HG03280 (cell line): ENCODE results near the gene NME7.
"Not testable (repeated sequence)": the region's sequence is repeated elsewhere in the genome, so short reads cannot be mapped to it uniquely, and the experiment has no call there.

Experiments
- ATAC-seq: cut with Tn5 transposase; IDR thresholded peaks from one replicate; pipeline ENCODE4 v1.9.1; 2021; ENCODE audit warnings: mild to moderate bottlenecking, moderate library complexity; ENCODE audit not compliant: unreplicated experiment

The NME7 gene

GRCh38 chr1:169133228-169133576 lies 234.4 kb downstream of the NME7 start:
- no peak for ATAC-seq

GRCh38 chr1:169132512-169133227 lies 234.9 kb downstream of the NME7 start:
- ATAC-seq, result no peak

- ATAC-seq, result no peak
Measured at GRCh38 chr1:169130683-169131082, 236.9 kb downstream of the NME7 start.

- ATAC-seq, result no peak
Measured at GRCh38 chr1:169129109-169129784, 238.3 kb downstream of the NME7 start.

GRCh38 chr1:169128562-169128961 lies 239.0 kb downstream of the NME7 start:
- no peak for ATAC-seq

- ATAC-seq, result no peak
Measured at GRCh38 chr1:169127305-169127704, 240.3 kb downstream of the NME7 start.

- ATAC-seq, result no peak
Measured at GRCh38 chr1:169126335-169126734, 241.3 kb downstream of the NME7 start.

- ATAC-seq, result not testable (repeated sequence)
Measured at GRCh38 chr1:169125597-169125996, 242.0 kb downstream of the NME7 start.

- ATAC-seq, result no peak
Measured at GRCh38 chr1:169124459-169124858, 243.1 kb downstream of the NME7 start.

- ATAC-seq, result no peak
Measured at GRCh38 chr1:169122976-169123375, 244.6 kb downstream of the NME7 start.

GRCh38 chr1:169121146-169121923 lies 246.3 kb downstream of the NME7 start:
- no peak for ATAC-seq

GRCh38 chr1:169120066-169120465 lies 247.5 kb downstream of the NME7 start:
- ATAC-seq, result no peak

- ATAC-seq, result no peak
Measured at GRCh38 chr1:169119405-169119804, 248.2 kb downstream of the NME7 start.

GRCh38 chr1:169118227-169118626 lies 249.4 kb downstream of the NME7 start:
- no peak for ATAC-seq

GRCh38 chr1:169117599-169117998 lies 250.0 kb downstream of the NME7 start:
- no peak for ATAC-seq

- ATAC-seq, result no peak
Measured at GRCh38 chr1:169117014-169117413, 250.6 kb downstream of the NME7 start.

- ATAC-seq, result peak; percentile 66
Measured at GRCh38 chr1:169115891-169116585, 251.6 kb downstream of the NME7 start.

GRCh38 chr1:169113613-169114119 lies 253.9 kb downstream of the NME7 start:
- no peak for ATAC-seq

GRCh38 chr1:169112241-169112640 lies 255.4 kb downstream of the NME7 start:
- no peak for ATAC-seq

GRCh38 chr1:169111472-169111871 lies 256.1 kb downstream of the NME7 start:
- no peak for ATAC-seq
